Astrocyte (in vitro differentiated cells and primary cell): Measurements from ENCODE around the gene SIGLEC8. TPM values are rescaled to one million over a fixed set of nuclear protein-coding genes. Genes with fewer than 3 reads are reported as not detected.
"Not testable (repeated sequence)": the region's sequence is repeated elsewhere in the genome, so short reads cannot be mapped to it uniquely, and the experiment has no call there.

ENCODE experiments used
- DNase-seq: peaks from one replicate; pipeline ENCODE4 v3.0.0-alpha.2; 2010; ENCODE audit warnings: low read depth
- FAIRE-seq: peaks from 2 replicates; lab custom pipeline; 2011; peaks lifted over from hg19 to GRCh38; lab: Jason Lieb, UNC
- H2AFZ ChIP-seq: 2 replicates; pipeline ENCODE4 v1.6.0; 2012; ENCODE audit warnings: low read depth, low read length, inconsistent platforms
- H3K27ac ChIP-seq: 2 replicates; pipeline ENCODE4 v1.5.1; 2011; ENCODE audit warnings: low read depth, low read length, inconsistent platforms
- H3K27me3 ChIP-seq: 2 replicates; pipeline ENCODE4 v1.6.0; 2011; ENCODE audit warnings: low read length, inconsistent platforms; ENCODE audit not compliant: insufficient read depth
- H3K36me3 ChIP-seq: 2 replicates; pipeline ENCODE4 v1.5.1; 2011; ENCODE audit warnings: low read length, inconsistent platforms; ENCODE audit not compliant: insufficient read depth
- H3K4me1 ChIP-seq: 2 replicates; pipeline ENCODE4 v1.5.1; 2011; ENCODE audit warnings: low read length, inconsistent platforms; ENCODE audit not compliant: insufficient read depth
- H3K4me2 ChIP-seq: 2 replicates; pipeline ENCODE4 v1.6.0; 2012; ENCODE audit warnings: low read length, inconsistent platforms
- H3K4me3 ChIP-seq: 2 replicates; pipeline ENCODE4 v1.5.1; 2011; ENCODE audit warnings: low read depth, mild to moderate bottlenecking, low read length, inconsistent platforms; ENCODE audit not compliant: insufficient read depth
- H3K79me2 ChIP-seq: 2 replicates; pipeline ENCODE4 v1.6.0; 2012; ENCODE audit warnings: mild to moderate bottlenecking, low read length, inconsistent platforms; ENCODE audit not compliant: insufficient read depth
- H3K9ac ChIP-seq: 2 replicates; pipeline ENCODE4 v1.6.0; 2012; ENCODE audit warnings: mild to moderate bottlenecking, low read length, inconsistent platforms
- H3K9me3 ChIP-seq: 2 replicates; pipeline ENCODE4 v1.5.1; 2012; ENCODE audit warnings: low read depth, mild to moderate bottlenecking, low read length, inconsistent platforms; ENCODE audit not compliant: insufficient read depth
- H4K20me1 ChIP-seq: 2 replicates; pipeline ENCODE4 v1.6.0; 2012; ENCODE audit warnings: low read length, inconsistent platforms; ENCODE audit not compliant: insufficient read depth
- H3K27ac Mint-ChIP-seq: one replicate; pipeline ENCODE4 v1.8.0; 2021; ENCODE audit warnings: mild to moderate bottlenecking, mixed read lengths; ENCODE audit not compliant: unreplicated experiment
- H3K27me3 Mint-ChIP-seq: one replicate; pipeline ENCODE4 v1.8.0; 2021; ENCODE audit warnings: low read depth, mixed read lengths; ENCODE audit not compliant: unreplicated experiment
- H3K36me3 Mint-ChIP-seq: one replicate; pipeline ENCODE4 v1.8.0; 2021; ENCODE audit warnings: low read depth, mixed read lengths; ENCODE audit not compliant: unreplicated experiment
- H3K4me1 Mint-ChIP-seq: one replicate; pipeline ENCODE4 v1.8.0; 2021; ENCODE audit warnings: low read depth, mixed read lengths; ENCODE audit not compliant: unreplicated experiment
- H3K4me3 Mint-ChIP-seq: one replicate; pipeline ENCODE4 v1.8.0; 2021; ENCODE audit warnings: mild to moderate bottlenecking, moderate library complexity, mixed read lengths; ENCODE audit not compliant: unreplicated experiment
- H3K9me3 Mint-ChIP-seq: one replicate; pipeline ENCODE4 v1.8.0; 2021; ENCODE audit warnings: mild to moderate bottlenecking, mixed read lengths; ENCODE audit not compliant: unreplicated experiment
- EZH2 ChIP-seq: IDR thresholded peaks from 2 replicates; pipeline ENCODE4 v1.6.1; 2012; ENCODE audit warnings: mild to moderate bottlenecking, low read length, inconsistent platforms; ENCODE audit not compliant: insufficient read depth
- total RNA-seq: library from RNA; stranded (reverse); gene quantifications from 2 replicates; pipeline ENCODE4 v1.2.1, GENCODE V29; 2021
- TF ChIP-seq, protein P1 (sequence below): IDR thresholded peaks from 2 replicates; pipeline ENCODE4 v1.5.1; 2011; ENCODE audit warnings: low read depth, mild to moderate bottlenecking, inconsistent platforms, low read length, moderate library complexity; ENCODE audit not compliant: insufficient read depth

SIGLEC8 gene
- total RNA-seq, 1 donor from 2014 or later = not detected

DNA sequence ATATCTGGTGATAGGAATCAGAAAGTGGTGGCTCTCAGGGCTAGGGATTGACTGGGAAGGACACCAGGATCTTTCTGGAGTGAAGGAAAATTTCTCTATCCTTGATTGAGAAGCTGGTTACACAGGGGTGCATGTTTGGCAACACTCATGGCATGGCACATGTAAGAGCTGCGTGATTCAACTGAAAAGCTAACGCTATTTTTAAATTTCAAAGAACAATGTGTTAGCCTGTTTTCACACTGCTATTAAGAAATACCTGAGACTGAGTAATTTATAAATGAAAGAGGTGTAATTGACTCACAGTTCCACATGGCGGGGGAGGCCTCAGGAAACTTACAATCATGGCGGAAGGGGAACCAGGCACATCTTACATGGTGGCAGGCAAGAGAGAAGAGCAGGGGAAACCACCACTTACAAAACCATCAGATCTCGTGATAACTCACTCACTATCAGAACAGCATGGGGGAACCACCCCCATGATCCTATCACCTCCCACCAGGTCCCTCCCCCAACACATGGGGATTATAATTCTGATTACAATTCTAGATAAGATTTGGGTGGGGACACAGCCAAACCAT lies 7.4 kb downstream of the SIGLEC8 start:
- Histone ChIP-seq H3K9ac (no peak overlapping the region), H3K4me2 (no peak overlapping the region), H3K4me3 (no peak overlapping the region), H3K4me1 (no peaks in the 10 kb centered on the region), H3K79me2 (no peaks in the 10 kb centered on the region), H2AFZ (no peak overlapping the region), H3K27me3 (no peaks in the 10 kb centered on the region), H3K36me3 (no peaks in the 10 kb centered on the region), H4K20me1 (no peaks in the 10 kb centered on the region), H3K9me3 (no peaks in the 10 kb centered on the region), H3K27ac (no peak overlapping the region)
- peaks cover 22% of the 10 kb centered on the region for H3K9me3 Mint-ChIP-seq
- FAIRE-seq (no peak), DNase-seq (no peak)
- H3K4me1 Mint-ChIP-seq = no peaks in the 10 kb centered on the region
- no peak overlapping the region for H3K27ac Mint-ChIP-seq
- no peaks in the 10 kb centered on the region for H3K36me3 Mint-ChIP-seq
- no peak overlapping the region for H3K4me3 Mint-ChIP-seq
- TF ChIP-seq, protein P1, sequence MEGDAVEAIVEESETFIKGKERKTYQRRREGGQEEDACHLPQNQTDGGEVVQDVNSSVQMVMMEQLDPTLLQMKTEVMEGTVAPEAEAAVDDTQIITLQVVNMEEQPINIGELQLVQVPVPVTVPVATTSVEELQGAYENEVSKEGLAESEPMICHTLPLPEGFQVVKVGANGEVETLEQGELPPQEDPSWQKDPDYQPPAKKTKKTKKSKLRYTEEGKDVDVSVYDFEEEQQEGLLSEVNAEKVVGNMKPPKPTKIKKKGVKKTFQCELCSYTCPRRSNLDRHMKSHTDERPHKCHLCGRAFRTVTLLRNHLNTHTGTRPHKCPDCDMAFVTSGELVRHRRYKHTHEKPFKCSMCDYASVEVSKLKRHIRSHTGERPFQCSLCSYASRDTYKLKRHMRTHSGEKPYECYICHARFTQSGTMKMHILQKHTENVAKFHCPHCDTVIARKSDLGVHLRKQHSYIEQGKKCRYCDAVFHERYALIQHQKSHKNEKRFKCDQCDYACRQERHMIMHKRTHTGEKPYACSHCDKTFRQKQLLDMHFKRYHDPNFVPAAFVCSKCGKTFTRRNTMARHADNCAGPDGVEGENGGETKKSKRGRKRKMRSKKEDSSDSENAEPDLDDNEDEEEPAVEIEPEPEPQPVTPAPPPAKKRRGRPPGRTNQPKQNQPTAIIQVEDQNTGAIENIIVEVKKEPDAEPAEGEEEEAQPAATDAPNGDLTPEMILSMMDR = no peak
- no peak for TF ChIP-seq EZH2
- peaks cover 11% of the 10 kb centered on the region for H3K27me3 Mint-ChIP-seq

- H3K27me3 ChIP-seq = no peaks in the 10 kb centered on the region
- FAIRE-seq (no peak), DNase-seq (no peak)
- H3K27ac Mint-ChIP-seq = no peak overlapping the region
- no peak overlapping the region for H3K9ac ChIP-seq
- H3K9me3 Mint-ChIP-seq = peaks cover 18% of the 10 kb centered on the region
- H3K36me3 ChIP-seq = no peaks in the 10 kb centered on the region
- TF ChIP-seq EZH2 = no peak
- TF ChIP-seq, protein P1 = no peak
- H3K4me2 ChIP-seq = no peak overlapping the region
- no peak overlapping the region for H3K4me3 Mint-ChIP-seq
- no peak overlapping the region for H2AFZ ChIP-seq
- H3K27ac ChIP-seq = no peak overlapping the region
- H3K27me3 Mint-ChIP-seq = peaks cover 14% of the 10 kb centered on the region
- H3K4me1 ChIP-seq = no peaks in the 10 kb centered on the region
- no peaks in the 10 kb centered on the region for H4K20me1 ChIP-seq
- H3K4me1 Mint-ChIP-seq = no peaks in the 10 kb centered on the region
- no peaks in the 10 kb centered on the region for H3K9me3 ChIP-seq
- no peak overlapping the region for H3K4me3 ChIP-seq
- no peaks in the 10 kb centered on the region for H3K36me3 Mint-ChIP-seq
- no peaks in the 10 kb centered on the region for H3K79me2 ChIP-seq
Observed at GRCh38 chr19:51448411-51449016, 9.7 kb downstream of the SIGLEC8 start.

DNA sequence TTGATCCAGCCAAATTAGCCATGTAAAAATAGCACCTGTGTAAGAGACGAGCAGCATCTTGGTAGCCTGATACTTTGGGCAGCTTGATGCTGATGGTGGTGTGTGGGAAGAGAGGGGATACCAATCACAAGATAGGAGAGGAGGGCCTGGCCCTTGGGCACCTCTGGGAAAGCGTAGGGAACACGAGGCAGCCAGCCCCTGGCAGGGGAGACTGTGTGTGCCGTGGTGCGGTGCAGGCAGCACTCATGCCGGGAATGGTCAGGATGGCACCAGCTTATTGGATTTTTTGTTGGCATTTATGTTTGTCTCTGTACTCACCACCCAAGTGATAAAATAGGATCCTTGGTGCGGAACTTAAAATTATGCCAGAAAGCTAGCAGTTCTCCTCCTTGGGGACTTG lies 10.2 kb downstream of the SIGLEC8 start:
- no peak overlapping the region for H3K4me3 ChIP-seq
- no peaks in the 10 kb centered on the region for H3K79me2 ChIP-seq
- H3K27ac ChIP-seq = no peak overlapping the region
- H3K27ac Mint-ChIP-seq = no peak overlapping the region
- H2AFZ ChIP-seq = no peak overlapping the region
- no peaks in the 10 kb centered on the region for H3K9me3 ChIP-seq
- H4K20me1 ChIP-seq = no peaks in the 10 kb centered on the region
- FAIRE-seq (no peak), DNase-seq (no peak)
- H3K4me3 Mint-ChIP-seq = no peak overlapping the region
- TF ChIP-seq, protein P1 = no peak
- TF ChIP-seq EZH2 = no peak
- peaks cover 17% of the 10 kb centered on the region for H3K27me3 Mint-ChIP-seq
- H3K9ac ChIP-seq = no peak overlapping the region
- H3K4me1 Mint-ChIP-seq = no peaks in the 10 kb centered on the region
- no peaks in the 10 kb centered on the region for H3K36me3 Mint-ChIP-seq
- H3K9me3 Mint-ChIP-seq = peaks cover 18% of the 10 kb centered on the region
- no peaks in the 10 kb centered on the region for H3K4me1 ChIP-seq
- H3K4me2 ChIP-seq = no peak overlapping the region
- no peaks in the 10 kb centered on the region for H3K27me3 ChIP-seq
- no peaks in the 10 kb centered on the region for H3K36me3 ChIP-seq

DNA sequence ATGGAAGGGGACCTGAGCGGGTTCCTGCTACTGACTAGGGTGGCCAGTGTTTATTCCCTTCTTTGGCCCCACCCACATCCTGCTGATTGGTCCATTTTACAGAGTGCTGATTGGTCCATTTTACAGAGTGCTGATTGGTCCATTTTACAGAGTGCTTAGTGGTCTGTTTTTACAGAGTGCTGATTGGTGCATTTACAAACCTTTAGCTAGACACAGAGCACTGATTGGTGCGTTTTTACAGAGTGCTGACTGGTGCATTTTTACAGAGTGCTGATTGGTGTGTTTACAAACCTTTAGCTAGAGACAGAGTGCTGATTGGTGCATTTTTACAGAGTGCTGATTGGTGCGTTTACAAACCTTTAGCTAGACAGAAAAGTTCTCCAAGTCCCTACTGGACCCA lies 10.7 kb downstream of the SIGLEC8 start:
- H4K20me1 ChIP-seq, H3K36me3 ChIP-seq, H3K79me2 ChIP-seq, H3K4me1 ChIP-seq, H3K27ac Mint-ChIP-seq, FAIRE-seq, H3K4me1 Mint-ChIP-seq, H3K9ac ChIP-seq, H3K4me3 Mint-ChIP-seq, H3K4me3 ChIP-seq, H3K27ac ChIP-seq, H2AFZ ChIP-seq, H3K9me3 ChIP-seq, H3K27me3 ChIP-seq, H3K36me3 Mint-ChIP-seq, DNase-seq, H3K4me2 ChIP-seq: not testable (repeated sequence)
- Mint-ChIP-seq H3K9me3 (peaks cover 18% of the 10 kb centered on the region), H3K27me3 (peaks cover 19% of the 10 kb centered on the region)
